SK-N-SH (cell line): ENCODE data around the gene ATP6V0C. TPM values are rescaled to one million over a fixed set of nuclear protein-coding genes. Genes with fewer than 3 reads are reported as not detected.

Source experiments
- CTCF ChIA-PET: fragments of 300-600, 350-600 bp; formaldehyde crosslinking; extraction: SDS; loops from one replicate; lab custom pipeline; 2021; lab: Yijun Ruan, JAX
- POLR2A ChIA-PET: fragments of 350-600 bp; sonication (Branson Sonifier 250); formaldehyde crosslinking; extraction: SDS; loops from one replicate; lab custom pipeline; 2020; ENCODE audit warnings: antibody characterized with exemption, inconsistent platforms; lab: Yijun Ruan, JAX
- DNase-seq: peaks from one replicate; pipeline ENCODE4 v3.0.0; 2012
- H2AFZ ChIP-seq: fragments of 200-600 bp; sonication (generic); 2 replicates; pipeline ENCODE4 v1.8.1; 2016; ENCODE audit warnings: antibody characterized with exemption, mild to moderate bottlenecking, low read depth
- H3F3A ChIP-seq: fragments of 200-600 bp; sonication (generic); replicated peaks from 2 replicates; pipeline ENCODE3; 2016; ENCODE audit warnings: antibody characterized with exemption, mild to moderate bottlenecking; ENCODE audit not compliant: insufficient read depth
- H3K27ac ChIP-seq, 2 experiments: fragments of 200-500 bp in 1 of 2; fragments of 200-600 bp in 1 of 2; sonication (Bioruptor generic) in 1 of 2; sonication (generic), shearing (Covaris generic) in 1 of 2; 2 replicates each; pipeline versions ENCODE4 v1.5.1 to v1.6.1; 2014 to 2016; ENCODE audit warnings: low read depth in 2 of 2, inconsistent platforms in 1 of 2, low read length in 1 of 2, mild to moderate bottlenecking in 1 of 2, mixed read lengths in 1 of 2
- H3K27me3 ChIP-seq: fragments of 200-600 bp; sonication (generic), shearing (Covaris generic); 2 replicates; pipeline ENCODE4 v1.6.1; 2016; ENCODE audit warnings: mixed run types; ENCODE audit not compliant: insufficient read depth
- H3K36me3 ChIP-seq, 2 experiments: fragments of 200-500 bp in 1 of 2; fragments of 200-600 bp in 1 of 2; sonication (Bioruptor generic) in 1 of 2; sonication (generic) in 1 of 2; replicated peaks in 1 of 2; 2 replicates each; pipeline versions ENCODE3 to v1.5.1; 2014 to 2016; ENCODE audit warnings: low read length in 1 of 2, mild to moderate bottlenecking in 1 of 2; ENCODE audit not compliant: insufficient read depth in 2 of 2, control insufficient read depth in 1 of 2
- H3K4me1 ChIP-seq, 2 experiments: fragments of 200-500 bp in 1 of 2; fragments of 200-600 bp in 1 of 2; sonication (Bioruptor generic) in 1 of 2; sonication (generic), shearing (Covaris generic) in 1 of 2; 2 replicates each; pipeline versions ENCODE4 v1.5.1 to v1.6.1; 2014 to 2016; ENCODE audit warnings: low read depth in 1 of 2, low read length in 1 of 2, mixed run types in 1 of 2; ENCODE audit not compliant: insufficient read depth in 2 of 2, control insufficient read depth in 1 of 2
- H3K4me2 ChIP-seq: fragments of 200-600 bp; sonication (generic), shearing (Covaris generic); 2 replicates; pipeline ENCODE4 v1.6.1; 2017; ENCODE audit warnings: mixed run types
- H3K4me3 ChIP-seq, 2 experiments: fragments of 200-500 bp in 1 of 2; fragments of 200-600 bp in 1 of 2; sonication (Bioruptor generic) in 1 of 2; sonication (generic), shearing (Covaris generic) in 1 of 2; 2 replicates each; pipeline versions ENCODE4 v1.5.1 to v1.8.1; 2014 to 2016; ENCODE audit warnings: low read depth in 2 of 2, inconsistent platforms in 1 of 2, low read length in 1 of 2, mild to moderate bottlenecking in 1 of 2, mixed read lengths in 1 of 2, moderate library complexity in 1 of 2
- H3K79me2 ChIP-seq: fragments of 200-600 bp; sonication (generic); 2 replicates; pipeline ENCODE4 v1.8.1; 2017; ENCODE audit warnings: mild to moderate bottlenecking; ENCODE audit not compliant: insufficient read depth
- H3K9ac ChIP-seq: fragments of 200-600 bp; sonication (generic); 2 replicates; pipeline ENCODE4 v1.6.1; 2017; ENCODE audit warnings: mixed run types
- H3K9me2 ChIP-seq: fragments of 200-600 bp; sonication (generic); 2 replicates; pipeline ENCODE4 v1.6.1; 2017; ENCODE audit warnings: mixed run types
- H3K9me3 ChIP-seq: fragments of 200-600 bp; sonication (generic); 2 replicates; pipeline ENCODE4 v1.6.1; 2017; ENCODE audit warnings: mixed run types, mild to moderate bottlenecking, moderate library complexity
- H4K20me1 ChIP-seq: fragments of 200-600 bp; sonication (generic); 2 replicates; pipeline ENCODE4 v1.6.1; 2017; ENCODE audit warnings: mild to moderate bottlenecking, mixed run types; ENCODE audit not compliant: insufficient read depth
- CTCF ChIP-seq: fragments of 200-600 bp; sonication (generic); IDR thresholded peaks from 2 replicates; pipeline ENCODE4 v1.6.1; 2017; ENCODE audit warnings: antibody characterized with exemption, mild to moderate bottlenecking, moderate library complexity
- GATA2 ChIP-seq: sonication (generic); formaldehyde crosslinking; IDR thresholded peaks from 2 replicates; pipeline ENCODE4 v1.5.0; 2020; ENCODE audit warnings: mild to moderate bottlenecking, missing genetic modification reagents
- MAX ChIP-seq: IDR thresholded peaks from 2 replicates; pipeline ENCODE4 v1.4.0; 2012; ENCODE audit warnings: low read depth
- MXI1 ChIP-seq: IDR thresholded peaks from 2 replicates; pipeline ENCODE4 v1.6.1; 2012; ENCODE audit warnings: mild to moderate bottlenecking, low read depth, low read length, improper control_type of control experiment
- RAD21 ChIP-seq: IDR thresholded peaks from 2 replicates; pipeline ENCODE4 v1.6.1; 2012; ENCODE audit warnings: mild to moderate bottlenecking, low read length
- RCOR1 ChIP-seq: fragments of 150-350 bp; IDR thresholded peaks from 2 replicates; pipeline ENCODE4 v1.6.1; 2017; ENCODE audit warnings: antibody characterized with exemption, low read length
- REST ChIP-seq: IDR thresholded peaks from 2 replicates; pipeline ENCODE4 v1.6.1; 2012; ENCODE audit warnings: mild to moderate bottlenecking, low read depth, low read length, moderate library complexity
- YY1 ChIP-seq: IDR thresholded peaks from 2 replicates; pipeline ENCODE4 v1.4.0; 2012; ENCODE audit warnings: low read depth, mild to moderate bottlenecking
- WGBS: methylation state at CpG from one replicate; pipeline ENCODE4 v1.1.6; 2017; ENCODE audit warnings: low lambda C conversion rate; 5-methylcytosine and 5-hydroxymethylcytosine counted together
- polyA plus RNA-seq, 3 experiments: library from polyadenylated mRNA; depleted of rRNA; stranded (reverse); fragments of >200 nt; gene quantifications; 2 replicates each; pipeline ENCODE4 v1.2.3, GENCODE V29; 2012

ATP6V0C gene
- polyA plus RNA-seq, 1 of the 3 experiments (the other 2 are of a cell fraction): 80.1 TPM

- CTCF ChIA-PET: interaction anchor here (0.6 to 2.1 kb wide), 9 partner anchors 10 to 50 kb away, joined by 3 to 11 read pairs (median 4); no protein-coding TSS in a partner anchor
- Histone ChIP-seq H3F3A (peaks cover 13% of the 10 kb centered on the region), H3K4me2 (peak overlapping the region; percentile 71), H3K79me2 (peaks cover 16% of the 10 kb centered on the region), H3K4me3 (peak overlapping the region; percentile 41 to 79; a peak in 3 of 4 replicates), H3K27ac (peak overlapping the region in 1 of 2 experiments; percentile 89; a peak in 2 of 4 replicates), H3K9me2 (no peaks in the 10 kb centered on the region), H4K20me1 (no peaks in the 10 kb centered on the region), H3K9ac (no peak overlapping the region)
- no peak for TF ChIP-seq YY1
- no peak for TF ChIP-seq RAD21
- no peak for TF ChIP-seq RCOR1
- no peak for TF ChIP-seq REST
- TF ChIP-seq, all 33 proteins: peak for 0
- H3K4me1 ChIP-seq: peaks cover under 1 to 69% of the 10 kb centered on the region in 2 experiments; a peak in 3 of 4 replicates
- WGBS: 27% methylated on average over 17 of the region's 49 CpGs
- DNase-seq: peak; percentile 74
- H3K36me3 ChIP-seq: no peaks in the 10 kb centered on the region
- POLR2A ChIA-PET: interaction anchor here (0.6 to 0.9 kb wide), 2 partner anchors 9 to 451 kb away, joined by 3 to 5 read pairs; no protein-coding TSS in a partner anchor
- H2AFZ ChIP-seq: no peak overlapping the region
- no peaks in the 10 kb centered on the region for H3K27me3 ChIP-seq
- H3K9me3 ChIP-seq: no peaks in the 10 kb centered on the region
Measured at GRCh38 chr16:2473446-2473926, 40.3 kb upstream of the ATP6V0C start.

- POLR2A ChIA-PET: interaction anchor here (0.6 to 1.4 kb wide), 4 partner anchors 9 to 452 kb away, joined by 4 to 6 read pairs (median 5); no protein-coding TSS in a partner anchor
- peaks cover 0 to 62% of the 10 kb centered on the region in 2 experiments; a peak in 3 of 4 replicates for H3K4me1 ChIP-seq
- H3K9me2 ChIP-seq: no peaks in the 10 kb centered on the region
- DNase-seq: peak; percentile 79
- H2AFZ ChIP-seq: peak overlapping the region; percentile 82
- H4K20me1 ChIP-seq: no peaks in the 10 kb centered on the region
- H3K27me3 ChIP-seq: no peaks in the 10 kb centered on the region
- H3K9ac ChIP-seq: peak overlapping the region; percentile 65
- CTCF ChIA-PET: interaction anchor here (0.8 to 2.4 kb wide), 11 partner anchors 9 to 50 kb away, joined by 3 to 11 read pairs (median 4); partner anchors contain the start of gene TEDC2
- H3K9me3 ChIP-seq: no peaks in the 10 kb centered on the region
- WGBS: under 1% methylated on average over 26 of the region's 100 CpGs
- peaks cover 18% of the 10 kb centered on the region for H3K79me2 ChIP-seq
- H3K27ac ChIP-seq: peak overlapping the region; percentile 38 to 89; a peak in 3 of 4 replicates
- peaks cover 13% of the 10 kb centered on the region for H3F3A ChIP-seq
- TF ChIP-seq RAD21: peak; percentile 33
- peak; percentile 74; the same call in 1 of the 2 replicates for TF ChIP-seq MAX
- TF ChIP-seq MXI1: peak; percentile 74
- no peak for TF ChIP-seq GATA2 (CRISPR knock-in tag)
- peak; percentile 34 for TF ChIP-seq CTCF
- peak overlapping the region; percentile 79 to 89 for H3K4me3 ChIP-seq
- peak overlapping the region; percentile 100 for H3K4me2 ChIP-seq
- no peaks in the 10 kb centered on the region for H3K36me3 ChIP-seq
Measured at GRCh38 chr16:2473999-2474876, 39.5 kb upstream of the ATP6V0C start.
